ENCODE measurements around the gene WNT7B. TPM values are rescaled to one million over a fixed set of nuclear protein-coding genes. Genes with fewer than 3 reads are reported as not detected.

Gene WNT7B
- total and polyA plus RNA-seq, 2 of the 8 experiments (the other 6 are each of a cell fraction or from before 2014, with no cell fraction given), result 0.14 to 0.24 TPM

DNA sequence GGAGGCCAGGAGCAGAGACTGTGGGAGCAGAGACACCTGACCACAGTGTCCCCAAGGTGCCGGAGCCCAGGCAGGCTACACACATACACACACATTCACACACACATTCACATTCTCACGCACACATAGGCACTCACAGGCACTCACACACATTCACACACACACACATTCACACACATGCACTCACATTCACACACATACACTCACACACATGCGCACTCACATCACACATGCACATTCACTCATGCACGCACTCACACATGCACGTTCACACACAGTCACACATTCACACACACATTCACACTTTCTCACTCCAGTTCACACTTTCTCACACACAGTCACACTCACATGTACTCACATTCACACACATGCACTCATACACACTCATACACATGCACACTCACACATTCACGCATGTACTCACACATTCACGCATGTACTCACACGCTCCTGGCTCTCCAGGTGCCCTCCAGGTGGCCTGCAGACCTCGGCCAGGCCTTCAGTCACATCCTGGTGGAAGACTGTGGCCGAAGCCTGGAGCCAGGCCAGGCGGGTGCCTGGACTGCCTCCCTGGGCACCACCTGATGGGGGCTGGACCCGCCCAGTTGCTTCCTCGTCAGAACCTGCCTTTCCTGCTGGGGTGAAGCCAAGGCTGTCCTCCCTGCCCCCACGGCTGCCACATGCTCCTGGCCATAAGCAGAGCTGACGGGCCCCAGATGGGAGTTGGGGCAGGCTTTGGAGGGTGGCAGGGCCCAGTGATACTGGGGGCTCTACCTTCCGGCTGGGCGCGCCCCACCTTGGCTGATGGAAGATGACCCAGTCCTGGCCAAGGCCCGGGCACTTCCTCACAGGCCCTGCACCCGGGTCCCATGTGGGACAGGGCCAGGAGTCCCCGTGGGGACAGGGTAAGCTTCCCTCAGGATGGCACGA is 89.5 kb downstream of the WNT7B start (continued):
- TF ChIP-seq, protein P1, sequence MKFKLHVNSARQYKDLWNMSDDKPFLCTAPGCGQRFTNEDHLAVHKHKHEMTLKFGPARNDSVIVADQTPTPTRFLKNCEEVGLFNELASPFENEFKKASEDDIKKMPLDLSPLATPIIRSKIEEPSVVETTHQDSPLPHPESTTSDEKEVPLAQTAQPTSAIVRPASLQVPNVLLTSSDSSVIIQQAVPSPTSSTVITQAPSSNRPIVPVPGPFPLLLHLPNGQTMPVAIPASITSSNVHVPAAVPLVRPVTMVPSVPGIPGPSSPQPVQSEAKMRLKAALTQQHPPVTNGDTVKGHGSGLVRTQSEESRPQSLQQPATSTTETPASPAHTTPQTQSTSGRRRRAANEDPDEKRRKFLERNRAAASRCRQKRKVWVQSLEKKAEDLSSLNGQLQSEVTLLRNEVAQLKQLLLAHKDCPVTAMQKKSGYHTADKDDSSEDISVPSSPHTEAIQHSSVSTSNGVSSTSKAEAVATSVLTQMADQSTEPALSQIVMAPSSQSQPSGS (IDR thresholded peaks at IDR 0.05; ENCODE audit: low read length), result no peak
- TF ChIP-seq KDM5A (IDR thresholded peaks at IDR 0.05; ENCODE audit: low read length) (no peak), EP300 (IDR thresholded peaks at IDR 0.05; ENCODE audit: borderline replicate concordance in 1 of 2, low read depth in 2 of 2, low read length in 2 of 2) (no peak), SIX5 (IDR thresholded peaks at IDR 0.05; ENCODE audit: low read depth, low read length) (no peak), GABPA (IDR thresholded peaks at IDR 0.05; ENCODE audit: borderline replicate concordance, insufficient read depth, low read length) (no peak), POU5F1 (IDR thresholded peaks at IDR 0.05; ENCODE audit: low read depth, low read length) (no peak), CREB1 (IDR thresholded peaks at IDR 0.05) (no peak), HDAC6 (IDR thresholded peaks at IDR 0.05; ENCODE audit: low read depth, low read length) (no peak)
